A172 (cell line): ENCODE measurements around the gene FAM24A. TPM values are rescaled to one million over a fixed set of nuclear protein-coding genes. Genes with fewer than 3 reads are reported as not detected.
"Not testable (repeated sequence)": the region's sequence is repeated elsewhere in the genome, so short reads cannot be mapped to it uniquely, and the experiment has no call there.

ENCODE experiments used
- DNase-seq: peaks from one replicate; pipeline ENCODE4 v3.0.0-alpha.2; 2015; ENCODE audit warnings: low spot score
- total RNA-seq: library from RNA; depleted of rRNA; stranded (reverse); fragments of >200 nt; shearing (Covaris generic); gene quantifications from 2 replicates; pipeline ENCODE4 v1.2.3, GENCODE V29; 2014; rRNA removed

Gene FAM24A, protein sequence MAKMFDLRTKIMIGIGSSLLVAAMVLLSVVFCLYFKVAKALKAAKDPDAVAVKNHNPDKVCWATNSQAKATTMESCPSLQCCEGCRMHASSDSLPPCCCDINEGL
- total RNA-seq: not detected in 2 replicates

DNA sequence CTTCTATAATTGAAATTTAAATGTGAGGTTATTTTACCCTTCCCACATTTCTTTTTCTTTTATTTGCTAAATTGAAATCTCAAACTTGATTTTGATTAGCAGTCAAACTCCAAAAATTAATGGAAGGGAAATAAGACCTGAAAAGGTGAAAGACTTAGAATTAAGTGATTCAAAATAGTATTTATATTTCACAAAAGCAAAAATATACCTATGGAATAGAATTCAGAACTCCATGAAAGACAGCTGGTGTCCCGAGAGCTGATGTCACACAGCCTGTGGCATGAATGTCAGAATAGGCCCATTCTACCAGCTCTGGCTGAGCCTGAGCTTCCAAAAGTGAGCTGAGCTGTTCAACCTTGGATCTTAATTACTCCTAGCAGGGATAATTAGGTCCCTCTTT, at the start of gene FAM24A:
FAM24A (plus strand) TSS at position 301 of the 400 bp plus-strand sequence. CDS start 1,025 bp downstream, outside the sequence.
- no peak for DNase-seq

DNA sequence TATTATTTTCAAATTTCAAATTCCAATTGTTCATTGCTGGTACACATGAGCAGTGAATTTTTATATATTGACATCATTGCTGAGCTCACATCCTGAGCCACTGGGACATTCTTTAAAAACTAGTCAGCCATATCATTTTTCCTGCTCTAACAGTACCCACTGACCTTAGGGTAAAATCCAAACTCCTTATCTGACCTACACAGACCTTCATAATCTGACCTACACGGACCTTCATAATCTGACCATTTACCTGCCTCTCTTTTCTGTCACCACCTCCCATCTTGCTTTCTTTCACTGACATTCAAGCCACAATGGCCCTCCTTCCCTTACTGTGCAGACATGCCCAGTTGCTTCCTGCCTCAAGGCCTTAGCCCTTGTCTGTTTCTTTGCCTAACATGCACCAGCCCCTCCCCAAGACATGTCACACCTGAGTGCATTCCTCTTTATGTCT, 48.7 kb upstream of the FAM24A start:
- DNase-seq: peak; percentile 37

GRCh38 chr10:122863216-122864193, 46.9 kb upstream of the FAM24A start:
- DNase-seq: no peak

- DNase-seq: no peak
Observed at GRCh38 chr10:122864194-122864592, 46.2 kb upstream of the FAM24A start.

GRCh38 chr10:122864901-122865300, 45.5 kb upstream of the FAM24A start:
- DNase-seq: no peak

DNA sequence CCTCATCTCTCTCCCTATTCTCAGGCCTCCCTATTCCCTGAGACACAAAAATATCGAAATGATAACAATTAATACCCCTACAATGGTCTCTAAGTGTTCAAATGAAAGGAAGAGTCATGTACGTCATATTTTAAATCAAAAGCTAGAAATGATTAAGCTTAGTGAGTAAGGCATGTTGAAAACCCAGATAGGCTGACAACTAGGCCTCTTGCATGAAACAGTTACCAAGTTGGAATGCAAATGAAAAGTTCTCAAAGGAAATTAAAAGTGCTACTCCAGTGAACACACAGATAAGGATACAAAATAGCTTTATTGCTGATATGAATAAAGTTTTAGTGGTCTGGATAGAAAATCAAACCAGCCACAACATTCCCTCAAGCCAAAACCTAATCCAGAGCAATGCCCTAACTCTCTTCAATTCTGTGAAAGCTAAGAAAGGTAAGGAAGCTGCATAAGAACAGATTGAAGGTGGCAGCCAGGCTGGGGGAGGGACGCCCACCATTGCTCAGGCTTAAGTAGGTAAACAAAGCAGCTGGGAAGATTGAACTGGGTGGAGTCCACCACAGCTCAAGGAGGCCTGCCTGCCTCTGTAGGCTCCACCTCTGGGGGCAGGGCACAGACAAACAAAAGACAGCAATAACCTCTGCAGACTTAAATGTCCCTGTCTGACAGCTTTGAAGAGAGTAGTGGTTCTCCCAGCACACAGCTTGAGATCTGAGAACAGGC, 43.5 kb upstream of the FAM24A start:
- DNase-seq: not testable (repeated sequence)

- not testable (repeated sequence) for DNase-seq
Observed at GRCh38 chr10:122868768-122869167, 41.6 kb upstream of the FAM24A start.

- not testable (repeated sequence) for DNase-seq
Observed at GRCh38 chr10:122871947-122872346, 38.5 kb upstream of the FAM24A start.

- no peak for DNase-seq
Observed at GRCh38 chr10:122875843-122876466, 34.5 kb upstream of the FAM24A start.

GRCh38 chr10:122876467-122876855, 33.9 kb upstream of the FAM24A start:
- DNase-seq: no peak

DNA sequence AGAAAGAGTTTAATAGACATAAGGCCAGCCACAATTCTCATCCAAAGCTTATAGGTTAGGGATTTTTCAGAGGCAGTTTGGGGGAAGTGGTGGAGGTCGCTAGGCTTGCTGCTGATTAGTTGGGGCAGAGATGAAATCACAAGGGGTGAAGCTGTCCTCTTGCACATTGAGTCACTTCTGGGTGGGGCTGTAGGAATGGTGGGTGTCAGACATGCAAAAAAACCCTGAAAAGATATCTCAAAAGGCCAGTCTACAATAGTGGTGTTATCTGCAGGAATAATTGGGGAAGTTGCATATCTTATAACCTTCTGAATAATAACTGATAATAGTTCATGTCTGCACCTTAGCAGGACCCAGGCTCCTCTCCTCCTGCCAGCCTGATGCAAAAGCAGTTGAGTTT, 33.1 kb upstream of the FAM24A start:
- no peak for DNase-seq

GRCh38 chr10:122878799-122879338, 31.5 kb upstream of the FAM24A start:
- no peak for DNase-seq

DNA sequence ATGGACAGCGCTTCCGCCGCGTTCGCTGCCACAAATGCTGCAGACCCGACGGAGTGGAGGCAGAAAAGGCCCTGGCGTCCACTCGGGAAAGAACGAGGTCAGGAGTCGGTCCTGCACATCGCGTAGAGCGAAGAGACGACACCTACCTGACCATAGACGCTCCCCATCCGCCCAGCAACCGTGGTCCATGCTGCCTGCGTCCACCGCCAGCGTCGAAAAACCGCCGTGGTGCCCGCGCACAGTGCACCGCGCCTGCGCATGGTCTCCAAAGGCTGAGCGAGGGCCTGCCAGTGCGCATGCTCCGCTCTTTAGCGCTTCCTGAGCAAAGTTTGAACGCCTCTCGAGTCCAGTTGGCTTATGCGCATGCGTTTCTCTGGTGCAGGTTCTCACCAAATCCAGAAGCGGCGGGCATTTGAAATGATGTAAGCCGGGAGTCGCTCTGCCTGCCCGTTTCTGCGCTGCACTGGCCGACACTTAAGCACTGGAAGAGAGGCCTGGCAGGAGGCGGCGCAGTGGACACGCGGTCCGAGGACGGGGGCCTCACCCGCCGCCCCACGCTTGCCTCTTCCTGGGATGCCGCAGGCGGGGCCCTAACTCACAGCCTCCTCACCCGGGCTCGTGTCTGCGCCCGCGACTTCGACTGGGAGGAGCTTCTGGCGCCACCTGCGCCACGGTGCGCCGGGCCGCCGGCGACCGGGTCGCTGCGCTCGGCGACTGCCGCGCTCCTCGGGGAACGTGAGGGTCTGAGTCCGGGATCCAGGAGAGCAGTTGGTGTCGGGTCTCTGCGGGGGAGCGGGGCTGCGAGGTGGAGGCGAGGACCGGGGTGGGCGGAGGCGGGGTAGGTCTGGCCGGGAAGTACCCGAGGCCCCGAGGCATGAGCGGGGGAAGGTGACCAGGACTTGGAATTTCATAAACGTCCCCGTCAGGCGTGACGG, 30.8 kb upstream of the FAM24A start, which contains the start of gene FAM24B:
FAM24B (minus strand) TSS at position 243 of the 935 bp plus-strand sequence. CDS start 29,066 bp downstream, outside the sequence.
- DNase-seq: no peak

- DNase-seq: no peak
Observed at GRCh38 chr10:122882766-122883165, 27.6 kb upstream of the FAM24A start.

DNA sequence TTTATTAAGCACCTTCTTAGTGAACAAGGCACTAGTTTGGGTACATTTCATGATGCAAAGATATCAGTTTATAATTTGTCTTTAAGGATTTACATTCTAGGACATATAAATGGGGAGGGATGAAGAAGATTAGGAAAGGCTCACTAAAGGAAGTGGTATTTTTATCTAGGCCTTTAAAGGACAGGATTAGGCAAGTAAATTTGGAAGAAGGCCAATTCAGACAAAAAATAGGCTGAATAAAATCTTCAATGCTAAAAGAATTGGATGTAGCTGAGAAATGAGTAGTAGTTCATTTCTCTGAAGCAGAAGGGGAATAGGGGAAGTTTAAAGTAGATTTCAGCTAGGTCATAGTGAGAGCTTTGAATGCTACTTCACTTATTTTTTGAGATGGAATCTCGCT, 26.2 kb upstream of the FAM24A start:
- no peak for DNase-seq

DNA sequence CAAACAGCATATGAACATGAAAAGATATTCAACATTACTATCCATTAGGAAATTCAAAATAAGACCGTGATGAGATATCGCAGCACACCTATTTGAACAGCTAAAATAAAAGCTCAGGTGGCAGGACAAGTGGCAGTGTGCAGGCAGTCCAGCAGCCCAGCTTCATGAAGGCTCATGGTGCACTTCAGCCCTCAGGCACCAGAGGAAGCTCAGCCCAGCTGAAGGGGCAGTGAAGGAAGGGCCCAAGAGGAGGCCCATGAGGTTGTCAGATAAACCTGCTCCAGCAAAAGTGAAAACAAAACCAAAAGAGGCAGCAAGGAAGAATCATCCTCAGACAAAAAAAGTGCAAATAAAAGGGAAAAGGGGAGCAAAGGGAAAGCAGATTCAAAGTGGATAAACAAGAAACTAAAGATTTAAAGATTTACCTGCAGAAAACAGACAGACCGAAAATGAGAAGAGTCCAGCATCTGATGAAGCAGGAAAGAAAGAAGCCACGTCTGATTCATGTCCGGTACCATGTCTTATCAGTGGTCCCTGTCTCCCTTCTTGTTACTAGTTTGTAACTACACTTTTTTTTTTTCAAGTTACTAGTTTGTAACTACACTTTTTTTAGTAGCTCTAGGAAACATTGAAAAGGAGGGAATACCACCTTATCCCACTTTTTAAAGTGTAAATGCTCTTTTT, 16.0 kb upstream of the FAM24A start:
- DNase-seq: no peak

GRCh38 chr10:122903861-122904260, 6.5 kb upstream of the FAM24A start:
- DNase-seq: not testable (repeated sequence)

GRCh38 chr10:122911889-122912484, 1.6 kb downstream of the FAM24A start:
- peak; percentile 26 for DNase-seq

DNA sequence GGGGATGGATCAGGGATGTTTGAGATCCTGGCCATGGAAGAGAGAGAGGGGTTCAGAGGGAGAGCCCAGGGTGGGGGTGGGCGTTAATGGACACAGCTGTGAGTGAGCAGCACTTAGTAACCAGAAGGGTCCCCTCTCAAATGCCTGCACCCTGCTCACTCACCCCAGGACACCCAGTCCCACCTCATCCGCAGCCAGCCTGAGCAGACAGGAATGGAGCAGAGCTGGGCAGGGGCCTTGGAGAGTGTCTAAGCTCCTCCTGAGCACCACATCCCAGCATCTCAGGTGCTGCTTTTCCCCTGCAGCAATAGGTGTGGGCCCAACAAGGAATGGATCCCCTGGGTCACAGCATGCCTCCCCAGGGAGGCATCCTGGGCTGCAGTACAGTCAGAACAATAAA, 5.3 kb downstream of the FAM24A start:
- no peak for DNase-seq
